GM20431 (cell line): ENCODE results near the gene HARBI1.

ENCODE experiments used
- in situ Hi-C: fragments of 300-500 bp; cut with MseI, MboI; formaldehyde crosslinking; loops from one replicate; pipeline ENCODE4 v1.15.0; 2020; ENCODE audit warnings: low sequenced_read_pairs; ENCODE audit not compliant: unreplicated experiment

HARBI1 gene

GRCh38 chr11:46559815-46560214 lies 57.2 kb downstream of the HARBI1 start:
- in situ Hi-C loops: no loop called here

GRCh38 chr11:46557684-46558151 lies 59.3 kb downstream of the HARBI1 start:
- in situ Hi-C loops: no loop called here

GRCh38 chr11:46555267-46556054 lies 61.6 kb downstream of the HARBI1 start:
- in situ Hi-C loops: no loop called here

GRCh38 chr11:46554213-46555147 lies 62.5 kb downstream of the HARBI1 start:
- in situ Hi-C loops: no loop called here

- in situ Hi-C loops: no loop called here
Observed at GRCh38 chr11:46553814-46554212, 63.2 kb downstream of the HARBI1 start.
